ENCODE results near the gene CAND2. TPM values are rescaled to one million over a fixed set of nuclear protein-coding genes. Genes with fewer than 3 reads are reported as not detected.

The CAND2 gene
- total and polyA plus RNA-seq, 9 of the 15 experiments (the other 6 are each of a cell fraction or from before 2014, with no cell fraction given) = 0.91 to 14.9 (median 4.3) TPM

DNA sequence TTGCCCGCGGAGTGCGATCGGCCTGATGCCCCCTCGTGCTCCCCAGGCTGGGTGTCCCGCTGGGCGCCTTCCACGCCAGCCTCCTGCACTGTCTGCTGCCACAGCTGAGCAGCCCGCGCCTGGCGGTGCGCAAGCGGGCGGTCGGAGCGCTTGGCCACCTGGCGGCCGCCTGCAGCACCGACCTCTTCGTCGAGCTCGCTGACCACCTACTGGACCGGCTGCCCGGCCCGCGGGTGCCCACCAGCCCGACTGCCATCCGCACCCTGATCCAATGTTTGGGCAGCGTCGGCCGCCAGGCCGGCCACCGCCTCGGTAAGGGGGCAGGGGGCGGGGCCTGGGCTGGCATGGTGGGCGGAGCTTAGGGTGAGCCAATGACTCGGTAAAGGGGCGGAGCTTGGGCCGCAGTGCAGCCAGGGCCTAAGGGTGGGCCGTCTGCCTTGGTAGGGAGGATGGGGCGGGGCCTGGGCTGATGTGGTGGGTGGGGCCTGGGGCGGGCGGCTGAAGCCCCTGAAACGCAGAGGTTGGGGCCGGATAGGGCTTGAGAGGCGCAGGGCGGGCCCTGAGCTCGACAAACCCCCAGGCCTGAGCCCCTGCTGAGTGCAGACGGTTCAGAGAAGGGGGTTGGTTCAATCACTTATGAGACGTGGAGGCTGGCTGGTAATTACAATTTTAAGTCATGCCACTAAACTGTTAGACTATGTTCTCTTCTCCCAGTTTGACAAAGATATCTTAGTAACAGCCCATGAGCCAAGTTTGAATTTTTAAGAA lies 13.7 kb downstream of the CAND2 start (continued):
- TF ChIP-seq, protein P1, sequence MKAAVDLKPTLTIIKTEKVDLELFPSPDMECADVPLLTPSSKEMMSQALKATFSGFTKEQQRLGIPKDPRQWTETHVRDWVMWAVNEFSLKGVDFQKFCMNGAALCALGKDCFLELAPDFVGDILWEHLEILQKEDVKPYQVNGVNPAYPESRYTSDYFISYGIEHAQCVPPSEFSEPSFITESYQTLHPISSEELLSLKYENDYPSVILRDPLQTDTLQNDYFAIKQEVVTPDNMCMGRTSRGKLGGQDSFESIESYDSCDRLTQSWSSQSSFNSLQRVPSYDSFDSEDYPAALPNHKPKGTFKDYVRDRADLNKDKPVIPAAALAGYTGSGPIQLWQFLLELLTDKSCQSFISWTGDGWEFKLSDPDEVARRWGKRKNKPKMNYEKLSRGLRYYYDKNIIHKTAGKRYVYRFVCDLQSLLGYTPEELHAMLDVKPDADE (conservative IDR thresholded peaks at IDR 0.05; ENCODE audit: control insufficient read depth, low read depth, low read length) = peak; percentile 76
- TF ChIP-seq, protein P2, sequence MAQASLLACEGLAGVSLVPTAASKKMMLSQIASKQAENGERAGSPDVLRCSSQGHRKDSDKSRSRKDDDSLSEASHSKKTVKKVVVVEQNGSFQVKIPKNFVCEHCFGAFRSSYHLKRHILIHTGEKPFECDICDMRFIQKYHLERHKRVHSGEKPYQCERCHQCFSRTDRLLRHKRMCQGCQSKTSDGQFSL (CRISPR knock-in tag; IDR thresholded peaks at IDR 0.05) = peak; percentile 70
- TF ChIP-seq, protein P2 (tag; IDR thresholded peaks at IDR 0.05) = no peak
- TF ChIP-seq, protein P3, sequence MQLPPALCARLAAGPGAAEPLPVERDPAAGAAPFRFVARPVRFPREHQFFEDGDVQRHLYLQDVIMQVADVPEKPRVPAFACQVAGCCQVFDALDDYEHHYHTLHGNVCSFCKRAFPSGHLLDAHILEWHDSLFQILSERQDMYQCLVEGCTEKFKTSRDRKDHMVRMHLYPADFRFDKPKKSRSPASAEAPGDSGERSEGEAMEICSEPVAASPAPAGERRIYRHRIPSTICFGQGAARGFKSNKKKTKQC (CRISPR knock-in tag; IDR thresholded peaks at IDR 0.05) = peak; percentile 83; the same call in 1 of the 2 replicates
- 0 out of 2 replicates have a peak, but pooled peaks have one; percentile 61 for TF ChIP-seq SMAD4 (CRISPR knock-in tag; conservative IDR thresholded peaks at IDR 0.05)
- no peak for TF ChIP-seq FOXP1 (CRISPR knock-in tag; IDR thresholded peaks at IDR 0.05)
- no peak for TF ChIP-seq GTF2E2 (tag; IDR thresholded peaks at IDR 0.05)
- TF ChIP-seq MAZ (CRISPR knock-in tag; conservative IDR thresholded peaks at IDR 0.05 in 1 of 2, IDR thresholded peaks at IDR 0.05 in 1 of 2) = peak; percentile 65 to 96
- TF ChIP-seq HIVEP1 (CRISPR knock-in tag; IDR thresholded peaks at IDR 0.05) = 0 out of 2 replicates have a peak, but pooled peaks have one; percentile 36
- TF ChIP-seq, protein P4, sequence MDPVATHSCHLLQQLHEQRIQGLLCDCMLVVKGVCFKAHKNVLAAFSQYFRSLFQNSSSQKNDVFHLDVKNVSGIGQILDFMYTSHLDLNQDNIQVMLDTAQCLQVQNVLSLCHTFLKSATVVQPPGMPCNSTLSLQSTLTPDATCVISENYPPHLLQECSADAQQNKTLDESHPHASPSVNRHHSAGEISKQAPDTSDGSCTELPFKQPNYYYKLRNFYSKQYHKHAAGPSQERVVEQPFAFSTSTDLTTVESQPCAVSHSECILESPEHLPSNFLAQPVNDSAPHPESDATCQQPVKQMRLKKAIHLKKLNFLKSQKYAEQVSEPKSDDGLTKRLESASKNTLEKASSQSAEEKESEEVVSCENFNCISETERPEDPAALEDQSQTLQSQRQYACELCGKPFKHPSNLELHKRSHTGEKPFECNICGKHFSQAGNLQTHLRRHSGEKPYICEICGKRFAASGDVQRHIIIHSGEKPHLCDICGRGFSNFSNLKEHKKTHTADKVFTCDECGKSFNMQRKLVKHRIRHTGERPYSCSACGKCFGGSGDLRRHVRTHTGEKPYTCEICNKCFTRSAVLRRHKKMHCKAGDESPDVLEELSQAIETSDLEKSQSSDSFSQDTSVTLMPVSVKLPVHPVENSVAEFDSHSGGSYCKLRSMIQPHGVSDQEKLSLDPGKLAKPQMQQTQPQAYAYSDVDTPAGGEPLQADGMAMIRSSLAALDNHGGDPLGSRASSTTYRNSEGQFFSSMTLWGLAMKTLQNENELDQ (CRISPR knock-in tag; IDR thresholded peaks at IDR 0.05; ENCODE audit: borderline replicate concordance) = no peak
- no peak for TF ChIP-seq EP400 (IDR thresholded peaks at IDR 0.05)
- peak; percentile 71 for TF ChIP-seq POLR2G (IDR thresholded peaks at IDR 0.05; ENCODE audit: low read depth, low read length)
- TF ChIP-seq, protein P5, sequence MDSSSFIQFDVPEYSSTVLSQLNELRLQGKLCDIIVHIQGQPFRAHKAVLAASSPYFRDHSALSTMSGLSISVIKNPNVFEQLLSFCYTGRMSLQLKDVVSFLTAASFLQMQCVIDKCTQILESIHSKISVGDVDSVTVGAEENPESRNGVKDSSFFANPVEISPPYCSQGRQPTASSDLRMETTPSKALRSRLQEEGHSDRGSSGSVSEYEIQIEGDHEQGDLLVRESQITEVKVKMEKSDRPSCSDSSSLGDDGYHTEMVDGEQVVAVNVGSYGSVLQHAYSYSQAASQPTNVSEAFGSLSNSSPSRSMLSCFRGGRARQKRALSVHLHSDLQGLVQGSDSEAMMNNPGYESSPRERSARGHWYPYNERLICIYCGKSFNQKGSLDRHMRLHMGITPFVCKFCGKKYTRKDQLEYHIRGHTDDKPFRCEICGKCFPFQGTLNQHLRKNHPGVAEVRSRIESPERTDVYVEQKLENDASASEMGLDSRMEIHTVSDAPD (CRISPR knock-in tag; IDR thresholded peaks at IDR 0.05) = no peak
- TF ChIP-seq RAD21 (CRISPR knock-in tag; conservative IDR thresholded peaks at IDR 0.05 in 1 of 2, IDR thresholded peaks at IDR 0.05 in 1 of 2) = peak; percentile 61 to 70
- peak; percentile 76 for TF ChIP-seq PHF20 (IDR thresholded peaks at IDR 0.05; ENCODE audit: partially characterized antibody)
- TF ChIP-seq ZBTB17 (CRISPR knock-in tag; IDR thresholded peaks at IDR 0.05) = no peak; the same call in 1 of the 2 replicates
- peak; percentile 39 for TF ChIP-seq NEUROD1 (IDR thresholded peaks at IDR 0.05; ENCODE audit: borderline replicate concordance, low read depth, low read length, partially characterized antibody)
- TF ChIP-seq FUS (optimal IDR thresholded peaks at IDR 0.05; ENCODE audit: low read depth, low read length) = no peak
- peak; percentile 85; the same call in 1 of the 2 replicates for TF ChIP-seq MTA3 (IDR thresholded peaks at IDR 0.05; ENCODE audit: borderline replicate concordance)
- no peak for TF ChIP-seq SRSF3 (IDR thresholded peaks at IDR 0.05; ENCODE audit: insufficient read depth, low read length)

Measured in K562 (cell line).